Breast epithelium (tissue), 3 donors: ENCODE measurements around the gene ENTPD7.

Experiments used
- POLR2A ChIP-seq: fragments of 450-650 bp; IDR thresholded peaks from one replicate; pipeline ENCODE4 v1.6.1; 2016; ENCODE audit warnings: antibody characterized with exemption, mild to moderate bottlenecking, moderate library complexity
- POLR2AphosphoS5 ChIP-seq, 3 donors: sonication (generic); formaldehyde crosslinking; IDR thresholded peaks; one replicate each; pipeline ENCODE4 v1.6.1; 2017; ENCODE audit warnings: antibody characterized with exemption in 3 of 3
- TF ChIP-seq, protein P1 (sequence below), 3 donors: fragments of 450-650 bp; IDR thresholded peaks; one replicate each; pipeline ENCODE4 v1.5.1; 2016 to 2017; ENCODE audit warnings: antibody characterized with exemption in 3 of 3, mild to moderate bottlenecking in 3 of 3, moderate library complexity in 3 of 3

DNA sequence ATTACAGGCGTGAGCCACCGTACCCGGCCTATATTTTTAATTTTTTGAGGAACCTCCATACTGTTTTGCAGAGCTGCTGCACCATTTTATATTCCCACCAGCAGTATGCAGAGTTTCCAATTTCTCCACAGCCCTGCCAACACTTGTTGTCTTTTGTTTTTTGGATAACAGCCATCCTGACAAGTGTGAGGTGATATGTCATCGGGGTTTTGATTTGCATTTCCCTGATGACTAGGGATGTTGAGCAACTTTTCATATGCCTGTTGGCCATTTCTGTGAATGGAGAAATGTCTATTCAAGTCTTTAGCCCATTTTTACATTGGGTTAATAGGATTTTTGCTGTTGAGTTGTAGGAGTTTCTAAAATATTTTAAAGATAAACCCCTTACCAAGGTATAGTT, 22.2 kb downstream of the ENTPD7 start:
- TF ChIP-seq, protein P1, sequence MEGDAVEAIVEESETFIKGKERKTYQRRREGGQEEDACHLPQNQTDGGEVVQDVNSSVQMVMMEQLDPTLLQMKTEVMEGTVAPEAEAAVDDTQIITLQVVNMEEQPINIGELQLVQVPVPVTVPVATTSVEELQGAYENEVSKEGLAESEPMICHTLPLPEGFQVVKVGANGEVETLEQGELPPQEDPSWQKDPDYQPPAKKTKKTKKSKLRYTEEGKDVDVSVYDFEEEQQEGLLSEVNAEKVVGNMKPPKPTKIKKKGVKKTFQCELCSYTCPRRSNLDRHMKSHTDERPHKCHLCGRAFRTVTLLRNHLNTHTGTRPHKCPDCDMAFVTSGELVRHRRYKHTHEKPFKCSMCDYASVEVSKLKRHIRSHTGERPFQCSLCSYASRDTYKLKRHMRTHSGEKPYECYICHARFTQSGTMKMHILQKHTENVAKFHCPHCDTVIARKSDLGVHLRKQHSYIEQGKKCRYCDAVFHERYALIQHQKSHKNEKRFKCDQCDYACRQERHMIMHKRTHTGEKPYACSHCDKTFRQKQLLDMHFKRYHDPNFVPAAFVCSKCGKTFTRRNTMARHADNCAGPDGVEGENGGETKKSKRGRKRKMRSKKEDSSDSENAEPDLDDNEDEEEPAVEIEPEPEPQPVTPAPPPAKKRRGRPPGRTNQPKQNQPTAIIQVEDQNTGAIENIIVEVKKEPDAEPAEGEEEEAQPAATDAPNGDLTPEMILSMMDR (IDR thresholded peaks at IDR 0.05), result no peak
- TF ChIP-seq POLR2A (no peak), POLR2AphosphoS5 (IDR thresholded peaks at IDR 0.05) (no peak)
